Activated CD8-positive, alpha-beta T cell treated with anti-CD3 and anti-CD28 coated beads for 36 hours (primary cell): ENCODE data around the gene HTRA2. TPM values are rescaled to one million over a fixed set of nuclear protein-coding genes. Genes with fewer than 3 reads are reported as not detected.

Experiments used
- ATAC-seq: fragments of 200-7000 bp; cut with Tn5 transposase; one replicate; pipeline ENCODE4 v1.10.0; 2021; ENCODE audit warnings: mild to moderate bottlenecking, moderate library complexity
- CTCF ChIA-PET: fragments of 350-600 bp; sonication (Branson Sonifier 250); formaldehyde crosslinking; loops from one replicate; lab custom pipeline; 2021; ENCODE audit warnings: antibody characterized with exemption; lab: Charles Lee
- POLR2A ChIA-PET: fragments of 350-600 bp; sonication (Branson Sonifier 250); formaldehyde crosslinking; loops from one replicate; lab custom pipeline; 2021; ENCODE audit warnings: antibody characterized with exemption; lab: Charles Lee
- DNase-seq: peaks from one replicate; pipeline ENCODE4 v3.0.0-alpha.2; 2020
- H3K27ac Mint-ChIP-seq: one replicate; pipeline ENCODE4 v1.8.0; 2021; ENCODE audit warnings: mild to moderate bottlenecking, mixed read lengths
- H3K27me3 Mint-ChIP-seq: one replicate; pipeline ENCODE4 v1.8.0; 2021; ENCODE audit warnings: mixed read lengths
- H3K36me3 Mint-ChIP-seq: one replicate; pipeline ENCODE4 v1.8.0; 2021; ENCODE audit warnings: low read depth, mixed read lengths
- H3K4me1 Mint-ChIP-seq: one replicate; pipeline ENCODE4 v1.8.0; 2021; ENCODE audit warnings: low read depth, mixed read lengths
- H3K4me3 Mint-ChIP-seq: one replicate; pipeline ENCODE4 v1.8.0; 2021; ENCODE audit warnings: mild to moderate bottlenecking, moderate library complexity, mixed read lengths
- H3K9me3 Mint-ChIP-seq: one replicate; pipeline ENCODE4 v1.8.0; 2021; ENCODE audit warnings: mixed read lengths
- intact Hi-C: fragments of 100-400 bp; cut with micrococcal nuclease; formaldehyde crosslinking; loops from one replicate; pipeline ENCODE4 v1.10.0; 2022
- total RNA-seq, 2 experiments: library from RNA; stranded (reverse); gene quantifications; one replicate each; pipeline ENCODE4 v1.2.3, GENCODE V29; 2021
- TF ChIP-seq, protein P1 (sequence below): fragments of 200-600 bp; IDR thresholded peaks from one replicate; pipeline ENCODE4 v1.8.0; 2022; ENCODE audit warnings: antibody characterized with exemption, mild to moderate bottlenecking

HTRA2 gene
- total RNA-seq, 2 experiments from 2014 or later, result 42.0 to 45.0 TPM

DNA sequence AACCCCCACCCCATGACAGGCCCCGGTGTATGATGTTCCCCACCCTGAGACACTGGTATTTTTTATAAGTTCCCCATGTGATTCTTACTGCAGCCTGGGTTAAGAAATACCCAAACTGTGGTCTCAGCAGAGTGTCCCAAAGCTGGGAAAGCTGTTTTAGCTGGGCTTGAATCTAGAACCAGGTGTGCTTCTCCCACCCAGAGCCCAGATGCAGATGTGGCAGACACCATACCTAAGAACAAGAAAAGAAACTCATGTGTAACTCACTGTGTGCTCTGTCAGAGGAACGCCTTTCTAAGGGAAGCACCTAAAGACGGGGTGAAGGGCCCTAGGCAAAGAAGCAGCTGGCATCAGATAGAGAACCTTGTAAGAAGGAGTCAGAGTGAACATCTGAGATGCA lies 48.7 kb downstream of the HTRA2 start:
- POLR2A ChIA-PET, result interaction anchor here (0.6 to 1.1 kb wide), 2 partner anchors 12 to 21 kb away, joined by 4 read pairs; no protein-coding TSS in a partner anchor
- H3K27ac Mint-ChIP-seq, result no peak overlapping the region

DNA sequence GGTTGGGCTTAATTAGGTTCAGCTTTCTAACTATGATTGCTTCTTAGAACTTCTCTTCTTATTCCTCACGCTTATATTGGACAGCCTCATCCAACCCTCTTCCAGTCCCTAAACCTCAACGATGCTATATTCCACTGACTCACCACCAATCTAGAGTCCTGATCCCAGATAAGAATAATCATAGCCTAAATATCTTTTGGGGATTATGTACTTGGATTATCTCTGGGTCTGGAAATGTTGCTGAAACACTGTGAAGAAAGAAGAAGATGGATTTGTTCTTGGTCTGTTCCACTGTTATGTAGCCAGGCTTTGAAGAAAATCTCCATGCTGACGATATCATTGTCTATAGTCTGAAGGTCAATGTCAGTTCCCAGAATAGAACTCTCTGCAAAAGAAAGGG lies 51.7 kb downstream of the HTRA2 start:
- Mint-ChIP-seq H3K9me3 (no peaks in the 10 kb centered on the region), H3K27ac (no peak overlapping the region), H3K27me3 (peaks cover 1% of the 10 kb centered on the region), H3K36me3 (no peaks in the 10 kb centered on the region), H3K4me3 (no peak overlapping the region), H3K4me1 (peaks cover 27% of the 10 kb centered on the region)
- TF ChIP-seq, protein P1, sequence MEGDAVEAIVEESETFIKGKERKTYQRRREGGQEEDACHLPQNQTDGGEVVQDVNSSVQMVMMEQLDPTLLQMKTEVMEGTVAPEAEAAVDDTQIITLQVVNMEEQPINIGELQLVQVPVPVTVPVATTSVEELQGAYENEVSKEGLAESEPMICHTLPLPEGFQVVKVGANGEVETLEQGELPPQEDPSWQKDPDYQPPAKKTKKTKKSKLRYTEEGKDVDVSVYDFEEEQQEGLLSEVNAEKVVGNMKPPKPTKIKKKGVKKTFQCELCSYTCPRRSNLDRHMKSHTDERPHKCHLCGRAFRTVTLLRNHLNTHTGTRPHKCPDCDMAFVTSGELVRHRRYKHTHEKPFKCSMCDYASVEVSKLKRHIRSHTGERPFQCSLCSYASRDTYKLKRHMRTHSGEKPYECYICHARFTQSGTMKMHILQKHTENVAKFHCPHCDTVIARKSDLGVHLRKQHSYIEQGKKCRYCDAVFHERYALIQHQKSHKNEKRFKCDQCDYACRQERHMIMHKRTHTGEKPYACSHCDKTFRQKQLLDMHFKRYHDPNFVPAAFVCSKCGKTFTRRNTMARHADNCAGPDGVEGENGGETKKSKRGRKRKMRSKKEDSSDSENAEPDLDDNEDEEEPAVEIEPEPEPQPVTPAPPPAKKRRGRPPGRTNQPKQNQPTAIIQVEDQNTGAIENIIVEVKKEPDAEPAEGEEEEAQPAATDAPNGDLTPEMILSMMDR, result no peak
- ChIA-PET CTCF (interaction anchor here (1.9 kb wide), 1 partner anchor 51 kb away, joined by 3 read pairs; no protein-coding TSS in a partner anchor), POLR2A (no interaction called here)
- no peak for ATAC-seq
- no peak for DNase-seq
- intact Hi-C loops, result no loop called here

More for the DNA sequence above, 48.7 kb downstream of the HTRA2 start:
- TF ChIP-seq, protein P1, result no peak
- CTCF ChIA-PET, result interaction anchor here (1.0 to 7.6 kb wide), 6 partner anchors 10 to 137 kb away, joined by 3 to 54 read pairs (median 4); no protein-coding TSS in a partner anchor
- DNase-seq (no peak), ATAC-seq (no peak)
- intact Hi-C loops, result no loop called here
- Mint-ChIP-seq H3K4me1 (peaks cover 20% of the 10 kb centered on the region), H3K36me3 (peaks cover 2% of the 10 kb centered on the region), H3K27me3 (peaks cover 1% of the 10 kb centered on the region), H3K4me3 (no peak overlapping the region), H3K9me3 (no peaks in the 10 kb centered on the region)

DNA sequence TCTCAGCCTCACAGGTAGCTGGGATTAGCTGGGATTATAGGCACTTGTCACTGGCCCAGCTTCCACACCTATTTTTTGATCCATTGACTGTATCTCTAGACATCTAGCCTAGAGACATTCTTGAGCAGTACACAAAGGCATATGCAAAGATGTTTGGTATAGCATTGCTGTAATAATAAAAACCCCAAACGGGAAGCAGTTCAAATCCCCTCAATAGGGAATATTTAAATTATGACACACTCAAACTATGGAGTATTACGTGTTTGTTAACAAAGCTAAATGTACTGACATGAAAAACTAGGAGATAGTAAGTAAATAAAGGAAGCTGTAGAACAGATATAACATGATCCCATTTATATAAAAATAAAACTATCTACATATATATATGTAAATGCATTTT lies 52.5 kb downstream of the HTRA2 start:
- Mint-ChIP-seq H3K36me3 (no peaks in the 10 kb centered on the region), H3K4me1 (peaks cover 27% of the 10 kb centered on the region), H3K4me3 (no peak overlapping the region), H3K9me3 (no peaks in the 10 kb centered on the region), H3K27me3 (peaks cover 1% of the 10 kb centered on the region), H3K27ac (no peak overlapping the region)
- DNase-seq, result no peak
- ATAC-seq, result no peak
- intact Hi-C loops, result no loop called here
- ChIA-PET CTCF (interaction anchor here (1.9 to 10.1 kb wide), 2 partner anchors 52 to 100 kb away, joined by 3 to 108 read pairs; partner anchors contain the start of genes CCDC142 and TTC31), POLR2A (interaction anchor here (0.7 to 1.6 kb wide), 2 partner anchors 27 to 69 kb away, joined by 3 to 4 read pairs; no protein-coding TSS in a partner anchor)
- TF ChIP-seq, protein P1, result no peak

Other genes with a start within 250 kb of the HTRA2 start
- 1 to 10 TPM; 1.8 to 2.0 TPM for gene SLC4A5, start 186.5 kb upstream of the HTRA2 start, total RNA-seq
- 10 to 100 TPM; 67.3 to 81.4 TPM for gene DCTN1, start 149.6 kb upstream of the HTRA2 start, total RNA-seq
- gene C2orf81, start 108.3 kb upstream of the HTRA2 start, total RNA-seq, result 1 to 10 TPM; 2.6 to 3.9 TPM
- gene WDR54, start 108.2 kb upstream of the HTRA2 start, total RNA-seq, result 100 to 1,000 TPM; 129 to 132 TPM
- 1 to 10 TPM; 1.2 to 1.6 TPM for gene RTKN, start 88.0 kb upstream of the HTRA2 start, total RNA-seq
- gene INO80B, start 74.8 kb upstream of the HTRA2 start, total RNA-seq, result 10 to 100 TPM; 23.9 to 24.2 TPM
- 10 to 100 TPM; 20.3 to 23.0 TPM for gene WBP1, start 71.5 kb upstream of the HTRA2 start, total RNA-seq
- 10 to 100 TPM; 50.8 to 53.1 TPM for gene MOGS, start 64.6 kb upstream of the HTRA2 start, total RNA-seq
- 100 to 1,000 TPM; 111 to 113 TPM for gene MRPL53, start 57.3 kb upstream of the HTRA2 start, total RNA-seq
- 10 to 100 TPM in 1 of 2 experiments, 1 to 10 TPM in 1; 7.2 to 10.3 TPM for gene CCDC142, start 46.9 kb upstream of the HTRA2 start, total RNA-seq
- gene TTC31, start 46.9 kb upstream of the HTRA2 start, total RNA-seq, result 10 to 100 TPM; 20.3 to 21.9 TPM
- under 1 TPM; 0.36 to 0.43 TPM for gene LBX2, start 30.3 kb upstream of the HTRA2 start, total RNA-seq
- gene PCGF1, start 22.2 kb upstream of the HTRA2 start, total RNA-seq, result 10 to 100 TPM; 16.1 to 21.1 TPM
- gene TLX2, start 15.5 kb upstream of the HTRA2 start, total RNA-seq, result under 1 TPM in 1 of 2 experiments, not detected in 1; 0.16 TPM
- under 1 TPM; 0.50 to 0.96 TPM for gene DQX1, start 3.7 kb upstream of the HTRA2 start, total RNA-seq
- gene AUP1, start 227 bp upstream of the HTRA2 start, total RNA-seq, result 10 to 100 TPM; 90.8 to 92.7 TPM
- under 1 TPM; 0.38 to 0.60 TPM for gene LOXL3, start 24.0 kb downstream of the HTRA2 start, total RNA-seq
- gene DOK1, start 24.8 kb downstream of the HTRA2 start, total RNA-seq, result 10 to 100 TPM; 15.0 to 16.6 TPM
- not detected for gene M1AP, start 118.4 kb downstream of the HTRA2 start, total RNA-seq
- 1 to 10 TPM; 3.1 to 4.2 TPM for gene SEMA4F, start 124.3 kb downstream of the HTRA2 start, total RNA-seq